ENCODE measurements around the gene SEBOX.

Gene SEBOX

DNA sequence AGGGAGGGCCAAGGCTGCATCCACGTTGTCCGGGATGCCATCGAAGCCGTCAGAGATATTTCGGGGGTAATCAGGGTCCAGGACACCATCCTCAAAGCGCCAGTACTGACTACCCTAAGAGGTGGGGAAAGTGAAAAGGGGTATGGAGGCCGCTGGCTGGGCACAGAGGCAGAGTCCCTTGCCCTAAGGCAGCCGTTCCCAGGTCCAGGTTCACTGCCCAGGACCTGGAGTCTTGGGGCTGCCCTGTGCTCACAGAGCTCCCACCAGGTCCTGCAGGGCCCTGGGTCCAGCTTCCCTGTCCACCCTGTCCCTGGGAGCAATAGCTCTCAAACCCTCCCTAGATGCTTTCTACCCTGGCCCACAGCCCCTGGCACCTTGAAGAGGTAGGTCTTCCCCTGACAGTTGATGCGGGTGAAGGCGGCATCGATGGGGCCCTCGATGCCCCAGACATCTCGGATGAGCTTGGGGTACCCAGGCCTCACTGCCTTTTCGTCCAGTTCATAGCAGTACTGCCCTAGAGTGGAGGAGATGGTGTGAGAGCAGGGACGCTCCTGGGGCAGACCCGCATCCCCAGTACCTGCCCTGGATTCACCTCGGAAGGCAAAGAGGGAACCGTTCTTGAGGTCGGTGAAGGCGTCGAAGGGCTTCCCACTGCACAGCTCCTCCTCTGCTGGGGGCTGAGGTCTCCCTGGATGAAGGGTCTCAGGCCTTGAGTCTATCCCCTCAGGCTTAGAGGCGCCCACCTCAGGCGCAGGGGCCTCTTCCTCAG, 4.1 kb upstream of the SEBOX start:
- ChIA-PET CTCF (interaction anchor here (0.6 to 2.3 kb wide), 2 partner anchors 48 to 483 kb away, joined by 4 to 14 read pairs; no protein-coding TSS in a partner anchor), POLR2A (interaction anchor here (1.1 to 6.4 kb wide), 3 partner anchors 12 to 34 kb away, joined by 4 to 64 read pairs (median 17); partner anchors contain the start of genes IFT20, POLDIP2 and TNFAIP1)
- DNase-seq (ENCODE audit: extremely low spot score) = no peak
- TF ChIP-seq ZNF384 (IDR thresholded peaks at IDR 0.05) (no peak), NFRKB (IDR thresholded peaks at IDR 0.05) (no peak), FOXM1 (IDR thresholded peaks at IDR 0.05; ENCODE audit: borderline replicate concordance) (no peak), SP1 (IDR thresholded peaks at IDR 0.05) (no peak), CTBP1 (IDR thresholded peaks at IDR 0.05; ENCODE audit: borderline replicate concordance) (no peak), SUZ12 (IDR thresholded peaks at IDR 0.05) (no peak), HDGF (IDR thresholded peaks at IDR 0.05; ENCODE audit: borderline replicate concordance) (no peak), TARDBP (IDR thresholded peaks at IDR 0.05) (no peak), ELF4 (IDR thresholded peaks at IDR 0.05) (no peak), ARNT (IDR thresholded peaks at IDR 0.05) (no peak), LEF1 (IDR thresholded peaks at IDR 0.05; ENCODE audit: borderline replicate concordance) (no peak), L3MBTL2 (conservative IDR thresholded peaks at IDR 0.05) (no peak), BHLHE40 (IDR thresholded peaks at IDR 0.05; ENCODE audit: borderline replicate concordance) (no peak), FOXK2 (IDR thresholded peaks at IDR 0.05) (no peak), FOXA1 (IDR thresholded peaks at IDR 0.05) (no peak)
- TF ChIP-seq, protein P1, sequence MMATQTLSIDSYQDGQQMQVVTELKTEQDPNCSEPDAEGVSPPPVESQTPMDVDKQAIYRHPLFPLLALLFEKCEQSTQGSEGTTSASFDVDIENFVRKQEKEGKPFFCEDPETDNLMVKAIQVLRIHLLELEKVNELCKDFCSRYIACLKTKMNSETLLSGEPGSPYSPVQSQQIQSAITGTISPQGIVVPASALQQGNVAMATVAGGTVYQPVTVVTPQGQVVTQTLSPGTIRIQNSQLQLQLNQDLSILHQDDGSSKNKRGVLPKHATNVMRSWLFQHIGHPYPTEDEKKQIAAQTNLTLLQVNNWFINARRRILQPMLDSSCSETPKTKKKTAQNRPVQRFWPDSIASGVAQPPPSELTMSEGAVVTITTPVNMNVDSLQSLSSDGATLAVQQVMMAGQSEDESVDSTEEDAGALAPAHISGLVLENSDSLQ (IDR thresholded peaks at IDR 0.05) = no peak

DNA sequence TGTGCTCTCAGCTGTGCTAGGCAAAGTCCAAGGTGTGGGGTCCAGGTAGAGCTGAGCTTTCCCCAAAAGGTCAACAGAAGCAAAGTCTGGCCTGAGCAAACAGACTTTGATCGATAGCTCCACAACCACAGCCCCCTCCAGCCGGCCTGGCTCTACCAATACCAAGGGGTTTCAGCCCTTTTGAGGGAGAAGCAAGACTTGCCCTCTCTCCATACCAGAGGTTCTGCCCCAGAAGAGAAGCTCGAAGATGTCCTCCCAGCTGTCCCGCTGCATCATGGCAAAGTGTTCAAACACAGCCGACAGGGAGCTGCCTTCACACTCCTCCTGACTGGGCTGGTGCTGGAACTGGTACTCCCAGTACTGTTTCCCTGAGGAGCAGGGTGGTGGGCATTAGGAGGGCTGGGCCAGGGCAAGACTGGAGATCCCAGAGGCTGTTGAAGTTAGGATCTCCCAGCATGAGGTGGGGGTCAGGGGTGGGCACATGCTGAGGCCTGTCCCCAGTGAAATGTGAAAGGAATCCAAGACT, 3.4 kb upstream of the SEBOX start:
- CTCF ChIA-PET = no interaction called here
- POLR2A ChIA-PET = interaction anchor here (1.0 to 6.4 kb wide), 3 partner anchors 11 to 37 kb away, joined by 3 to 64 read pairs (median 4); partner anchors contain the start of genes POLDIP2 and TNFAIP1
- TF ChIP-seq, protein P1 (IDR thresholded peaks at IDR 0.05) = no peak
- TF ChIP-seq NFRKB (IDR thresholded peaks at IDR 0.05) (no peak), CTBP1 (IDR thresholded peaks at IDR 0.05; ENCODE audit: borderline replicate concordance) (no peak), L3MBTL2 (conservative IDR thresholded peaks at IDR 0.05) (no peak), HDGF (IDR thresholded peaks at IDR 0.05; ENCODE audit: borderline replicate concordance) (no peak), ZNF384 (IDR thresholded peaks at IDR 0.05) (no peak), FOXK2 (IDR thresholded peaks at IDR 0.05) (no peak), SP1 (IDR thresholded peaks at IDR 0.05) (no peak), BHLHE40 (IDR thresholded peaks at IDR 0.05; ENCODE audit: borderline replicate concordance) (no peak), ARNT (IDR thresholded peaks at IDR 0.05) (no peak), SUZ12 (IDR thresholded peaks at IDR 0.05) (no peak)
- DNase-seq (ENCODE audit: extremely low spot score) = no peak

DNA sequence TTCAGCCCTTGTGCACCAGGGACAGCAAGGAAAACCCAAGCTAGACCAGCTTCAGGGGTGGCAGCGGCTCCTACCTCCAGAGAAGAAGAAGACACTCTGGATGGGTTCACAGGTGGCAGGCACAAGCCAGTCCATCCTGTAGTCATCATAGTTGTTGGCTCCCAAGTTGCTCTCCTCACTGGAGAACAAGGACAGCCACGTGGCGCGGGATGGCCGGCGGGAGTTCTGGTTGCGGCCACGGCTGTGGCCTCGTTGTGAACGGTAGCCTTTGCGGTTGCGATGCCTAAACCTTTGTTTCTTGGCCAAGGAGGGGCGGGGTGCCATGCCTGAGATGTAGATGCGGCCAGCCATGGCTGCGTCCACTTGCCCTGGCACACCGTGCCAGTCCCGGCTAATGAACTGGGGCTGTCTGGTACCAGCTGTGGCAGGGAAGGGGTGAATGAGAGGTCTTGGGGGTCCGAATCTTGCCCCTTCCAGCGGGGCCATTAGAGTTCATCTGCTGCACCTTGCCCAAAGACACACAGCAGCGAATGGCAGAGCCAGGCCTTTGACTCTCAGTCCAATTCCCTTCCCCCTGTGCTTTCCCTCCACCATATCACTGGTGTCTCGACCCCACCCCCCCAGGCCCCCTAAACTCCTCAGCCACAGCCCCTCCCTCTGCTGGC, 2.8 kb upstream of the SEBOX start:
- no peak for TF ChIP-seq TARDBP (IDR thresholded peaks at IDR 0.05)
- TF ChIP-seq SUZ12 (IDR thresholded peaks at IDR 0.05) = no peak
- TF ChIP-seq HDGF (IDR thresholded peaks at IDR 0.05; ENCODE audit: borderline replicate concordance) = no peak
- no peak for TF ChIP-seq NFRKB (IDR thresholded peaks at IDR 0.05)
- no peak for TF ChIP-seq LEF1 (IDR thresholded peaks at IDR 0.05; ENCODE audit: borderline replicate concordance)
- TF ChIP-seq BHLHE40 (IDR thresholded peaks at IDR 0.05; ENCODE audit: borderline replicate concordance) = no peak
- CTCF ChIA-PET = interaction anchor here (1.8 kb wide), 1 partner anchor 10 kb away, joined by 6 read pairs; the partner anchor contains the start of gene POLDIP2
- POLR2A ChIA-PET = interaction anchor here (1.0 to 6.4 kb wide), 3 partner anchors 10 to 38 kb away, joined by 3 to 64 read pairs (median 4); partner anchors contain the start of genes POLDIP2 and TNFAIP1
- DNase-seq (ENCODE audit: extremely low spot score) = no peak

DNA sequence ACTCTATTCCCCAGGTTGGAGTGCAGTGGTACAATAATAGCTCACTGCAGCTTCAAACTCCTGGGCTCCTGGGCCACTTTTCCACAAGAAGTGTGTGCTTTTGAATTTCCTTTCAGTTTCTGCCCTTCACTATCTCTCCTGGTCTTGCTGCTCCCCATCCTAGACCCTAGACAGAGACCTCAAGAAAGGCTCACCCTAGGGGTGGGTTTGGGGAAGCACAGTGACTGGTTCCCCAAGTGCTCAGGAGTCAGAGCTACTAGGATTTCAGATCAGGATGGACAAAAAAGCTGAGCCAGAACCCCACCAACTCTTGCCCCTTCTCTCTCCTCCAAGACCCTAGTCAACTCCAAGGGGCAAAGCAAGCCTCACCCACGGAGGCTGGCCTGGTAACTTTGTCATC, 1.6 kb upstream of the SEBOX start:
- ChIA-PET CTCF (interaction anchor here (0.6 to 1.8 kb wide), 2 partner anchors 9 to 31 kb away, joined by 3 to 6 read pairs; partner anchors contain the start of genes IFT20, POLDIP2 and TNFAIP1), POLR2A (interaction anchor here (0.8 to 6.4 kb wide), 4 partner anchors 9 to 34 kb away, joined by 3 to 64 read pairs (median 3); partner anchors contain the start of genes IFT20, POLDIP2 and TNFAIP1)
- DNase-seq (ENCODE audit: extremely low spot score) = no peak
- TF ChIP-seq TARDBP (IDR thresholded peaks at IDR 0.05) (no peak), CTBP1 (IDR thresholded peaks at IDR 0.05; ENCODE audit: borderline replicate concordance) (no peak), ZNF384 (IDR thresholded peaks at IDR 0.05) (no peak), SUZ12 (IDR thresholded peaks at IDR 0.05) (no peak), SP1 (IDR thresholded peaks at IDR 0.05) (no peak), BHLHE40 (IDR thresholded peaks at IDR 0.05; ENCODE audit: borderline replicate concordance) (no peak), FOXK2 (IDR thresholded peaks at IDR 0.05) (no peak), HDGF (IDR thresholded peaks at IDR 0.05; ENCODE audit: borderline replicate concordance) (no peak), NFRKB (IDR thresholded peaks at IDR 0.05) (no peak), FOXM1 (IDR thresholded peaks at IDR 0.05; ENCODE audit: borderline replicate concordance) (no peak), FOXA1 (IDR thresholded peaks at IDR 0.05) (no peak), LEF1 (IDR thresholded peaks at IDR 0.05; ENCODE audit: borderline replicate concordance) (no peak), ELF4 (IDR thresholded peaks at IDR 0.05) (no peak), ARNT (IDR thresholded peaks at IDR 0.05) (no peak), L3MBTL2 (conservative IDR thresholded peaks at IDR 0.05) (no peak)
- TF ChIP-seq, protein P1 (IDR thresholded peaks at IDR 0.05) = no peak

DNA sequence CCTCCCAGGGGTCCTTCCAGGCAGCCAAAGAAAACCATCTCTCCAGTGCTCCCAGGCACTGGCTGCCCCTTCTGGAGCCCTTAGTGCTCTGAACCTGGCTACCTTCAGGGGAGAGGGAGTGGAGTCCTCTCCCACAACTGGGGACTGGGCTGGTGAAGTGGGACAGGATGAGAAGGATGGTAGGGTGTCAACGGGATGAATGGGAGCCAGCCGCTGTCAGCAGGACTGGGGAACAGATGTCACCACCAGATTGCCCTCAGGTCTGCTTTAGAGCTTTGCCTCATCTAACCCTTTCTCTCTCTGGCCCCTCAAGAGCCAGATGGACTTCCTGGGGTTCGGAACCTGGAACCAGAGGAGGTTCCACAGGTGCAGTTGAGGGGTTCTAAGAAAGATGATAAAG, 488 bp upstream of the SEBOX start:
- no peak for DNase-seq (ENCODE audit: extremely low spot score)
- ChIA-PET POLR2A (no interaction called here), CTCF (interaction anchor here (0.6 kb wide), 1 partner anchor 73 kb away, joined by 3 read pairs; no protein-coding TSS in a partner anchor)
- TF ChIP-seq TARDBP (IDR thresholded peaks at IDR 0.05) (no peak), BHLHE40 (IDR thresholded peaks at IDR 0.05; ENCODE audit: borderline replicate concordance) (no peak), CTBP1 (IDR thresholded peaks at IDR 0.05; ENCODE audit: borderline replicate concordance) (no peak), FOXK2 (IDR thresholded peaks at IDR 0.05) (no peak), ZNF384 (IDR thresholded peaks at IDR 0.05) (no peak), L3MBTL2 (conservative IDR thresholded peaks at IDR 0.05) (no peak), LEF1 (IDR thresholded peaks at IDR 0.05; ENCODE audit: borderline replicate concordance) (no peak), ARNT (IDR thresholded peaks at IDR 0.05) (no peak), SUZ12 (IDR thresholded peaks at IDR 0.05) (no peak), FOXA1 (IDR thresholded peaks at IDR 0.05) (no peak), FOXM1 (IDR thresholded peaks at IDR 0.05; ENCODE audit: borderline replicate concordance) (no peak), HDGF (IDR thresholded peaks at IDR 0.05; ENCODE audit: borderline replicate concordance) (no peak), NFRKB (IDR thresholded peaks at IDR 0.05) (no peak), ELF4 (IDR thresholded peaks at IDR 0.05) (no peak), SP1 (IDR thresholded peaks at IDR 0.05) (no peak)
- TF ChIP-seq, protein P1 (IDR thresholded peaks at IDR 0.05) = no peak
